ENCODE data around the gene CRELD1. TPM values are rescaled to one million over a fixed set of nuclear protein-coding genes. Genes with fewer than 3 reads are reported as not detected.

Gene CRELD1
- total and polyA plus RNA-seq, 2 of the 13 experiments (the other 11 are each of a cell fraction or from before 2014, with no cell fraction given), result 27.1 to 61.9 TPM

DNA sequence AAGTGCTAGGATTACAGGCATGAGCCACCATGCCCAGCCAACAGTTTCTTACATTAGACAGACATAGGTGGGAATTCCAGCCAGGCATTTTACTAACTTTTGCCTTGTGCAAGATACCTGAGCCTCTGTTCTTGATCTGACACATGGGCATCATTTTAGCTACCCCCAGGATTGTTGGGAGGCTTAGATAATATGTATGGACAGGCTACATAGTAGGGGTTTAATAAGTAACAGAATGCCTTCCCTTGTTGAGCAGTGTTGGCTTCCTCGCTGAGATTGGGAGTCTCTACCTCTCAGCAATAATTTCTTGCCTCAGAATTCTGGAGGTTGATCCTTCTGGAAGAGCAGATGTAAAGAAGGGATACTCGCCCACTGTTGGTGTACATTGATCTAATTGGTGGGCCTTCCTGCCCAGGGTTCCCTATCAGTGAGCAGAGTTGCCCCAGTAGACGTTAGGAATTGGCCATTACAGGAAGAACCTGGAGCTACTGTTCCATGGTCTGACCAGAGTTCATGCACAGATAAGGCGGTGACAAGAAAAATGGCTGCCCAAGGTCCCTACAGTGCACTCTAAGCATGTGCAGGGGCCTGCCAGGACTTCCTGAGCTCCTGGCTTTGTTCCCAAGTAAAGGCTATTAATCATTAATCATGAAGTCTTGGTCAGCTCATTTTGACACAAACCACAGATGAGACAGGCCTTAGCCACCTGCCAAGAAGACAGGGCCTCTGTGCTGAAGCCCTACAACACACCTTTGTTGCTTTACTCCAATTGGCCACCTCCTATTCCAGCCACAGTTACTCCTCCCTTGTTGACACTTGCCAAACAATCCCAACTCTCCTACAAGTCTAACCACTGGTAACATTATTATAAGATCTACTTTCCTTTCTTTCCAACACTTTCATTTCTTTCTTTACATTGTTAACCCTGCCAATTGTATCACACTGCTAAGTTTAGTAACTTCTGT is 35.9 kb upstream of the CRELD1 start (continued):
- TF ChIP-seq, protein P1, sequence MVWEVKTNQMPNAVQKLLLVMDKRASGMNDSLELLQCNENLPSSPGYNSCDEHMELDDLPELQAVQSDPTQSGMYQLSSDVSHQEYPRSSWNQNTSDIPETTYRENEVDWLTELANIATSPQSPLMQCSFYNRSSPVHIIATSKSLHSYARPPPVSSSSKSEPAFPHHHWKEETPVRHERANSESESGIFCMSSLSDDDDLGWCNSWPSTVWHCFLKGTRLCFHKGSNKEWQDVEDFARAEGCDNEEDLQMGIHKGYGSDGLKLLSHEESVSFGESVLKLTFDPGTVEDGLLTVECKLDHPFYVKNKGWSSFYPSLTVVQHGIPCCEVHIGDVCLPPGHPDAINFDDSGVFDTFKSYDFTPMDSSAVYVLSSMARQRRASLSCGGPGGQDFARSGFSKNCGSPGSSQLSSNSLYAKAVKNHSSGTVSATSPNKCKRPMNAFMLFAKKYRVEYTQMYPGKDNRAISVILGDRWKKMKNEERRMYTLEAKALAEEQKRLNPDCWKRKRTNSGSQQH (CRISPR knock-in tag; IDR thresholded peaks at IDR 0.05; ENCODE audit: low read depth), result no peak
- TF ChIP-seq ZFP36L2 (CRISPR knock-in tag; IDR thresholded peaks at IDR 0.05) (0 out of 2 replicates have a peak, but pooled peaks have one; percentile 13), POLR2G (IDR thresholded peaks at IDR 0.05; ENCODE audit: low read depth, low read length) (peak; percentile 85), ZNF260 (CRISPR knock-in tag; IDR thresholded peaks at IDR 0.05; ENCODE audit: borderline replicate concordance, low read depth) (no peak), RBM22 (optimal IDR thresholded peaks at IDR 0.05; ENCODE audit: low read length) (no peak), RFX5 (IDR thresholded peaks at IDR 0.05; ENCODE audit: low read depth, low read length) (no peak), ATAD3A (CRISPR knock-in tag; IDR thresholded peaks at IDR 0.05) (no peak), ZSCAN12 (CRISPR knock-in tag; IDR thresholded peaks at IDR 0.05) (no peak), CEBPB (IDR thresholded peaks at IDR 0.05; ENCODE audit: borderline replicate concordance, low read depth, low read length) (no peak), RXRA (CRISPR knock-in tag; IDR thresholded peaks at IDR 0.05) (peak; percentile 49; the same call in 1 of the 2 replicates), KLF11 (CRISPR knock-in tag; IDR thresholded peaks at IDR 0.05) (no peak; the same call in 1 of the 2 replicates), DNMT3B (CRISPR knock-in tag; conservative IDR thresholded peaks at IDR 0.05) (0 out of 2 replicates have a peak, but pooled peaks have one; percentile 52)
- TF ChIP-seq, protein P2, sequence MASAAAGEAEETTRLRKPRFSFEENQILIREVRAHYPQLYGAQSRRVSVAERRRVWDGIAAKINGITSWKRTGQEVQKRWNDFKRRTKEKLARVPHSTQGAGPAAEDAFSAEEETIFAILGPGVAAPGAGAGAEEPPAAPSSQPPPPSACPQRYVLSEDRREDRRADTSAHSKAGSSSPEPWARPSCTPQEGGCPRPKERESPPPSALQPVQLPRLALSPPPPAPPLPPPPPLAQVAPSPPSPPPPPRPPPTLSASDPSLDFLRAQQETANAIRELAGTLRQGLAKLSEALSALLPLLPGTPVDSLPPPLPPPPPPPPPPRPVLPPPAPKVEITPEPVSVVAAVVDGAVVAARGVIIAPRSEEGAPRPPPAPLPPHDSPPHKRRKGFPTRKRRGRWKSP (CRISPR knock-in tag; IDR thresholded peaks at IDR 0.05), result no peak
- TF ChIP-seq, protein P3, sequence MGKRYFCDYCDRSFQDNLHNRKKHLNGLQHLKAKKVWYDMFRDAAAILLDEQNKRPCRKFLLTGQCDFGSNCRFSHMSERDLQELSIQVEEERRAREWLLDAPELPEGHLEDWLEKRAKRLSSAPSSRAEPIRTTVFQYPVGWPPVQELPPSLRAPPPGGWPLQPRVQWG (CRISPR knock-in tag; IDR thresholded peaks at IDR 0.05; ENCODE audit: borderline replicate concordance, low read depth), result no peak
- TF ChIP-seq, protein P4, sequence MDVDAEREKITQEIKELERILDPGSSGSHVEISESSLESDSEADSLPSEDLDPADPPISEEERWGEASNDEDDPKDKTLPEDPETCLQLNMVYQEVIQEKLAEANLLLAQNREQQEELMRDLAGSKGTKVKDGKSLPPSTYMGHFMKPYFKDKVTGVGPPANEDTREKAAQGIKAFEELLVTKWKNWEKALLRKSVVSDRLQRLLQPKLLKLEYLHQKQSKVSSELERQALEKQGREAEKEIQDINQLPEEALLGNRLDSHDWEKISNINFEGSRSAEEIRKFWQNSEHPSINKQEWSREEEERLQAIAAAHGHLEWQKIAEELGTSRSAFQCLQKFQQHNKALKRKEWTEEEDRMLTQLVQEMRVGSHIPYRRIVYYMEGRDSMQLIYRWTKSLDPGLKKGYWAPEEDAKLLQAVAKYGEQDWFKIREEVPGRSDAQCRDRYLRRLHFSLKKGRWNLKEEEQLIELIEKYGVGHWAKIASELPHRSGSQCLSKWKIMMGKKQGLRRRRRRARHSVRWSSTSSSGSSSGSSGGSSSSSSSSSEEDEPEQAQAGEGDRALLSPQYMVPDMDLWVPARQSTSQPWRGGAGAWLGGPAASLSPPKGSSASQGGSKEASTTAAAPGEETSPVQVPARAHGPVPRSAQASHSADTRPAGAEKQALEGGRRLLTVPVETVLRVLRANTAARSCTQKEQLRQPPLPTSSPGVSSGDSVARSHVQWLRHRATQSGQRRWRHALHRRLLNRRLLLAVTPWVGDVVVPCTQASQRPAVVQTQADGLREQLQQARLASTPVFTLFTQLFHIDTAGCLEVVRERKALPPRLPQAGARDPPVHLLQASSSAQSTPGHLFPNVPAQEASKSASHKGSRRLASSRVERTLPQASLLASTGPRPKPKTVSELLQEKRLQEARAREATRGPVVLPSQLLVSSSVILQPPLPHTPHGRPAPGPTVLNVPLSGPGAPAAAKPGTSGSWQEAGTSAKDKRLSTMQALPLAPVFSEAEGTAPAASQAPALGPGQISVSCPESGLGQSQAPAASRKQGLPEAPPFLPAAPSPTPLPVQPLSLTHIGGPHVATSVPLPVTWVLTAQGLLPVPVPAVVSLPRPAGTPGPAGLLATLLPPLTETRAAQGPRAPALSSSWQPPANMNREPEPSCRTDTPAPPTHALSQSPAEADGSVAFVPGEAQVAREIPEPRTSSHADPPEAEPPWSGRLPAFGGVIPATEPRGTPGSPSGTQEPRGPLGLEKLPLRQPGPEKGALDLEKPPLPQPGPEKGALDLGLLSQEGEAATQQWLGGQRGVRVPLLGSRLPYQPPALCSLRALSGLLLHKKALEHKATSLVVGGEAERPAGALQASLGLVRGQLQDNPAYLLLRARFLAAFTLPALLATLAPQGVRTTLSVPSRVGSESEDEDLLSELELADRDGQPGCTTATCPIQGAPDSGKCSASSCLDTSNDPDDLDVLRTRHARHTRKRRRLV (CRISPR knock-in tag; IDR thresholded peaks at IDR 0.05), result no peak
- TF ChIP-seq, protein P5, sequence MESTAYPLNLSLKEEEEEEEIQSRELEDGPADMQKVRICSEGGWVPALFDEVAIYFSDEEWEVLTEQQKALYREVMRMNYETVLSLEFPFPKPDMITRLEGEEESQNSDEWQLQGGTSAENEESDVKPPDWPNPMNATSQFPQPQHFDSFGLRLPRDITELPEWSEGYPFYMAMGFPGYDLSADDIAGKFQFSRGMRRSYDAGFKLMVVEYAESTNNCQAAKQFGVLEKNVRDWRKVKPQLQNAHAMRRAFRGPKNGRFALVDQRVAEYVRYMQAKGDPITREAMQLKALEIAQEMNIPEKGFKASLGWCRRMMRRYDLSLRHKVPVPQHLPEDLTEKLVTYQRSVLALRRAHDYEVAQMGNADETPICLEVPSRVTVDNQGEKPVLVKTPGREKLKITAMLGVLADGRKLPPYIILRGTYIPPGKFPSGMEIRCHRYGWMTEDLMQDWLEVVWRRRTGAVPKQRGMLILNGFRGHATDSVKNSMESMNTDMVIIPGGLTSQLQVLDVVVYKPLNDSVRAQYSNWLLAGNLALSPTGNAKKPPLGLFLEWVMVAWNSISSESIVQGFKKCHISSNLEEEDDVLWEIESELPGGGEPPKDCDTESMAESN (CRISPR knock-in tag; conservative IDR thresholded peaks at IDR 0.05), result no peak
